SK-N-SH (cell line): ENCODE data around the gene HCN4. TPM values are rescaled to one million over a fixed set of nuclear protein-coding genes. Genes with fewer than 3 reads are reported as not detected.

Source experiments
- CTCF ChIA-PET: fragments of 300-600, 350-600 bp; formaldehyde crosslinking; extraction: SDS; loops from one replicate; lab custom pipeline; 2021; lab: Yijun Ruan, JAX
- POLR2A ChIA-PET: fragments of 350-600 bp; sonication (Branson Sonifier 250); formaldehyde crosslinking; extraction: SDS; loops from one replicate; lab custom pipeline; 2020; ENCODE audit warnings: antibody characterized with exemption, inconsistent platforms; lab: Yijun Ruan, JAX
- DNase-seq: peaks from one replicate; pipeline ENCODE4 v3.0.0; 2012
- H2AFZ ChIP-seq: fragments of 200-600 bp; sonication (generic); 2 replicates; pipeline ENCODE4 v1.8.1; 2016; ENCODE audit warnings: antibody characterized with exemption, mild to moderate bottlenecking, low read depth
- H3F3A ChIP-seq: fragments of 200-600 bp; sonication (generic); replicated peaks from 2 replicates; pipeline ENCODE3; 2016; ENCODE audit warnings: antibody characterized with exemption, mild to moderate bottlenecking; ENCODE audit not compliant: insufficient read depth
- H3K27ac ChIP-seq, 2 experiments: fragments of 200-500 bp in 1 of 2; fragments of 200-600 bp in 1 of 2; sonication (Bioruptor generic) in 1 of 2; sonication (generic), shearing (Covaris generic) in 1 of 2; 2 replicates each; pipeline versions ENCODE4 v1.5.1 to v1.6.1; 2014 to 2016; ENCODE audit warnings: low read depth in 2 of 2, inconsistent platforms in 1 of 2, low read length in 1 of 2, mild to moderate bottlenecking in 1 of 2, mixed read lengths in 1 of 2
- H3K27me3 ChIP-seq: fragments of 200-600 bp; sonication (generic), shearing (Covaris generic); 2 replicates; pipeline ENCODE4 v1.6.1; 2016; ENCODE audit warnings: mixed run types; ENCODE audit not compliant: insufficient read depth
- H3K36me3 ChIP-seq, 2 experiments: fragments of 200-500 bp in 1 of 2; fragments of 200-600 bp in 1 of 2; sonication (Bioruptor generic) in 1 of 2; sonication (generic) in 1 of 2; replicated peaks in 1 of 2; 2 replicates each; pipeline versions ENCODE3 to v1.5.1; 2014 to 2016; ENCODE audit warnings: low read length in 1 of 2, mild to moderate bottlenecking in 1 of 2; ENCODE audit not compliant: insufficient read depth in 2 of 2, control insufficient read depth in 1 of 2
- H3K4me1 ChIP-seq, 2 experiments: fragments of 200-500 bp in 1 of 2; fragments of 200-600 bp in 1 of 2; sonication (Bioruptor generic) in 1 of 2; sonication (generic), shearing (Covaris generic) in 1 of 2; 2 replicates each; pipeline versions ENCODE4 v1.5.1 to v1.6.1; 2014 to 2016; ENCODE audit warnings: low read depth in 1 of 2, low read length in 1 of 2, mixed run types in 1 of 2; ENCODE audit not compliant: insufficient read depth in 2 of 2, control insufficient read depth in 1 of 2
- H3K4me2 ChIP-seq: fragments of 200-600 bp; sonication (generic), shearing (Covaris generic); 2 replicates; pipeline ENCODE4 v1.6.1; 2017; ENCODE audit warnings: mixed run types
- H3K4me3 ChIP-seq, 2 experiments: fragments of 200-500 bp in 1 of 2; fragments of 200-600 bp in 1 of 2; sonication (Bioruptor generic) in 1 of 2; sonication (generic), shearing (Covaris generic) in 1 of 2; 2 replicates each; pipeline versions ENCODE4 v1.5.1 to v1.8.1; 2014 to 2016; ENCODE audit warnings: low read depth in 2 of 2, inconsistent platforms in 1 of 2, low read length in 1 of 2, mild to moderate bottlenecking in 1 of 2, mixed read lengths in 1 of 2, moderate library complexity in 1 of 2
- H3K79me2 ChIP-seq: fragments of 200-600 bp; sonication (generic); 2 replicates; pipeline ENCODE4 v1.8.1; 2017; ENCODE audit warnings: mild to moderate bottlenecking; ENCODE audit not compliant: insufficient read depth
- H3K9ac ChIP-seq: fragments of 200-600 bp; sonication (generic); 2 replicates; pipeline ENCODE4 v1.6.1; 2017; ENCODE audit warnings: mixed run types
- H3K9me2 ChIP-seq: fragments of 200-600 bp; sonication (generic); 2 replicates; pipeline ENCODE4 v1.6.1; 2017; ENCODE audit warnings: mixed run types
- H3K9me3 ChIP-seq: fragments of 200-600 bp; sonication (generic); 2 replicates; pipeline ENCODE4 v1.6.1; 2017; ENCODE audit warnings: mixed run types, mild to moderate bottlenecking, moderate library complexity
- H4K20me1 ChIP-seq: fragments of 200-600 bp; sonication (generic); 2 replicates; pipeline ENCODE4 v1.6.1; 2017; ENCODE audit warnings: mild to moderate bottlenecking, mixed run types; ENCODE audit not compliant: insufficient read depth
- GATA2 ChIP-seq: sonication (generic); formaldehyde crosslinking; IDR thresholded peaks from 2 replicates; pipeline ENCODE4 v1.5.0; 2020; ENCODE audit warnings: mild to moderate bottlenecking, missing genetic modification reagents
- MEF2A ChIP-seq: IDR thresholded peaks from 2 replicates; pipeline ENCODE4 v1.4.0; 2012; ENCODE audit warnings: low read depth, borderline replicate concordance
- NFIC ChIP-seq: IDR thresholded peaks from 2 replicates; pipeline ENCODE4 v1.4.0; 2012; ENCODE audit warnings: borderline replicate concordance
- NRF1 ChIP-seq: IDR thresholded peaks from 2 replicates; pipeline ENCODE4 v1.6.1; 2012; ENCODE audit warnings: low read depth, mild to moderate bottlenecking, low read length
- RCOR1 ChIP-seq: fragments of 150-350 bp; IDR thresholded peaks from 2 replicates; pipeline ENCODE4 v1.6.1; 2017; ENCODE audit warnings: antibody characterized with exemption, low read length
- RXRA ChIP-seq: IDR thresholded peaks from 2 replicates; pipeline ENCODE4 v1.4.0; 2012; ENCODE audit warnings: low read depth, mild to moderate bottlenecking, borderline replicate concordance
- SIN3A ChIP-seq: IDR thresholded peaks from 2 replicates; pipeline ENCODE4 v1.6.1; 2012; ENCODE audit warnings: low read depth, mild to moderate bottlenecking, low read length, moderate library complexity, borderline replicate concordance
- WGBS: methylation state at CpG from one replicate; pipeline ENCODE4 v1.1.6; 2017; ENCODE audit warnings: low lambda C conversion rate; 5-methylcytosine and 5-hydroxymethylcytosine counted together
- polyA plus RNA-seq, 3 experiments: library from polyadenylated mRNA; depleted of rRNA; stranded (reverse); fragments of >200 nt; gene quantifications; 2 replicates each; pipeline ENCODE4 v1.2.3, GENCODE V29; 2012
- TF ChIP-seq, protein P1 (sequence below): IDR thresholded peaks from 2 replicates; pipeline ENCODE4; 2012
- TF ChIP-seq, protein P2 (sequence below): IDR thresholded peaks from 2 replicates; pipeline ENCODE4 v1.4.0; 2012; ENCODE audit warnings: low read depth, borderline replicate concordance
- TF ChIP-seq, protein P3 (sequence below): IDR thresholded peaks from 2 replicates; pipeline ENCODE4 v1.6.1; 2012; ENCODE audit warnings: mild to moderate bottlenecking, low read depth, low read length, moderate library complexity
- TF ChIP-seq, protein P4 (sequence below): fragments of 150-350 bp; IDR thresholded peaks from 2 replicates; pipeline ENCODE4 v1.6.1; 2017; ENCODE audit warnings: antibody characterized with exemption, low read length, low read depth, borderline replicate concordance

Gene HCN4
- polyA plus RNA-seq, 1 of the 3 experiments (the other 2 are of a cell fraction): not detected

DNA sequence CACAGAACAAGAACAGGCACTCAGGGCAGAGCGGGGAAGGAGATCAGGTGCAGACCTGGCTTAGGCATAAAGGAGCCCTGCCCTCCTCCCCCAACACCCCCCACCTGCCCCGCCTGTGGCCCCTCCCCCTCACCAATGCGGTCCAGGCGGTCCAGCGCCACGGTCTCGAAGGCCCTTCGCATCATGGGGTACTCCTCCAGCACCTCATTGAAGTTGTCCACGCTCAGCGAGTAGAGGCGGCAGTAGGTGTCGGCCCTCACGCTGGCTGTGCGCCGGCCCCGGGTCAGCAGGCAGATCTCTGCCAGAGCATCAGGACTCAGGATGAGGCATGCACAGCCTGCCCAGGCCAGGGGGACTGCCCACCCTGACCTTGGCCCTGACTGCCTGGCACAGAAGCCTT lies 44.8 kb downstream of the HCN4 start:
- WGBS: 86% methylated on average over 5 of the region's 16 CpGs
- ChIA-PET POLR2A (no interaction called here), CTCF (no interaction called here)
- Histone ChIP-seq H4K20me1 (no peaks in the 10 kb centered on the region), H3K27ac (no peak overlapping the region), H2AFZ (no peak overlapping the region), H3K27me3 (no peaks in the 10 kb centered on the region), H3K4me3 (no peak overlapping the region), H3K9me3 (no peaks in the 10 kb centered on the region), H3K4me1 (no peaks in the 10 kb centered on the region; a peak in 1 of 4 replicates), H3K9me2 (no peaks in the 10 kb centered on the region), H3K79me2 (no peaks in the 10 kb centered on the region), H3K4me2 (no peak overlapping the region), H3K36me3 (no peaks in the 10 kb centered on the region), H3F3A (no peaks in the 10 kb centered on the region), H3K9ac (no peak overlapping the region)
- no peak for DNase-seq
- no peak for TF ChIP-seq RCOR1
- TF ChIP-seq, protein P1, sequence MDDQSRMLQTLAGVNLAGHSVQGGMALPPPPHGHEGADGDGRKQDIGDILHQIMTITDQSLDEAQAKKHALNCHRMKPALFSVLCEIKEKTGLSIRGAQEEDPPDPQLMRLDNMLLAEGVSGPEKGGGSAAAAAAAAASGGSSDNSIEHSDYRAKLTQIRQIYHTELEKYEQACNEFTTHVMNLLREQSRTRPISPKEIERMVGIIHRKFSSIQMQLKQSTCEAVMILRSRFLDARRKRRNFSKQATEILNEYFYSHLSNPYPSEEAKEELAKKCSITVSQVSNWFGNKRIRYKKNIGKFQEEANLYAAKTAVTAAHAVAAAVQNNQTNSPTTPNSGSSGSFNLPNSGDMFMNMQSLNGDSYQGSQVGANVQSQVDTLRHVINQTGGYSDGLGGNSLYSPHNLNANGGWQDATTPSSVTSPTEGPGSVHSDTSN: no peak
- TF ChIP-seq, protein P2, sequence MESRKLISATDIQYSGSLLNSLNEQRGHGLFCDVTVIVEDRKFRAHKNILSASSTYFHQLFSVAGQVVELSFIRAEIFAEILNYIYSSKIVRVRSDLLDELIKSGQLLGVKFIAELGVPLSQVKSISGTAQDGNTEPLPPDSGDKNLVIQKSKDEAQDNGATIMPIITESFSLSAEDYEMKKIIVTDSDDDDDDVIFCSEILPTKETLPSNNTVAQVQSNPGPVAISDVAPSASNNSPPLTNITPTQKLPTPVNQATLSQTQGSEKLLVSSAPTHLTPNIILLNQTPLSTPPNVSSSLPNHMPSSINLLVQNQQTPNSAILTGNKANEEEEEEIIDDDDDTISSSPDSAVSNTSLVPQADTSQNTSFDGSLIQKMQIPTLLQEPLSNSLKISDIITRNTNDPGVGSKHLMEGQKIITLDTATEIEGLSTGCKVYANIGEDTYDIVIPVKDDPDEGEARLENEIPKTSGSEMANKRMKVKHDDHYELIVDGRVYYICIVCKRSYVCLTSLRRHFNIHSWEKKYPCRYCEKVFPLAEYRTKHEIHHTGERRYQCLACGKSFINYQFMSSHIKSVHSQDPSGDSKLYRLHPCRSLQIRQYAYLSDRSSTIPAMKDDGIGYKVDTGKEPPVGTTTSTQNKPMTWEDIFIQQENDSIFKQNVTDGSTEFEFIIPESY: no peak
- TF ChIP-seq NRF1: no peak
- no peak for TF ChIP-seq RXRA
- TF ChIP-seq, protein P3, sequence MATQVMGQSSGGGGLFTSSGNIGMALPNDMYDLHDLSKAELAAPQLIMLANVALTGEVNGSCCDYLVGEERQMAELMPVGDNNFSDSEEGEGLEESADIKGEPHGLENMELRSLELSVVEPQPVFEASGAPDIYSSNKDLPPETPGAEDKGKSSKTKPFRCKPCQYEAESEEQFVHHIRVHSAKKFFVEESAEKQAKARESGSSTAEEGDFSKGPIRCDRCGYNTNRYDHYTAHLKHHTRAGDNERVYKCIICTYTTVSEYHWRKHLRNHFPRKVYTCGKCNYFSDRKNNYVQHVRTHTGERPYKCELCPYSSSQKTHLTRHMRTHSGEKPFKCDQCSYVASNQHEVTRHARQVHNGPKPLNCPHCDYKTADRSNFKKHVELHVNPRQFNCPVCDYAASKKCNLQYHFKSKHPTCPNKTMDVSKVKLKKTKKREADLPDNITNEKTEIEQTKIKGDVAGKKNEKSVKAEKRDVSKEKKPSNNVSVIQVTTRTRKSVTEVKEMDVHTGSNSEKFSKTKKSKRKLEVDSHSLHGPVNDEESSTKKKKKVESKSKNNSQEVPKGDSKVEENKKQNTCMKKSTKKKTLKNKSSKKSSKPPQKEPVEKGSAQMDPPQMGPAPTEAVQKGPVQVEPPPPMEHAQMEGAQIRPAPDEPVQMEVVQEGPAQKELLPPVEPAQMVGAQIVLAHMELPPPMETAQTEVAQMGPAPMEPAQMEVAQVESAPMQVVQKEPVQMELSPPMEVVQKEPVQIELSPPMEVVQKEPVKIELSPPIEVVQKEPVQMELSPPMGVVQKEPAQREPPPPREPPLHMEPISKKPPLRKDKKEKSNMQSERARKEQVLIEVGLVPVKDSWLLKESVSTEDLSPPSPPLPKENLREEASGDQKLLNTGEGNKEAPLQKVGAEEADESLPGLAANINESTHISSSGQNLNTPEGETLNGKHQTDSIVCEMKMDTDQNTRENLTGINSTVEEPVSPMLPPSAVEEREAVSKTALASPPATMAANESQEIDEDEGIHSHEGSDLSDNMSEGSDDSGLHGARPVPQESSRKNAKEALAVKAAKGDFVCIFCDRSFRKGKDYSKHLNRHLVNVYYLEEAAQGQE: no peak
- no peak for TF ChIP-seq SIN3A
- TF ChIP-seq MEF2A: no peak
- TF ChIP-seq GATA2: no peak
- TF ChIP-seq NFIC: no peak
- TF ChIP-seq, protein P4, sequence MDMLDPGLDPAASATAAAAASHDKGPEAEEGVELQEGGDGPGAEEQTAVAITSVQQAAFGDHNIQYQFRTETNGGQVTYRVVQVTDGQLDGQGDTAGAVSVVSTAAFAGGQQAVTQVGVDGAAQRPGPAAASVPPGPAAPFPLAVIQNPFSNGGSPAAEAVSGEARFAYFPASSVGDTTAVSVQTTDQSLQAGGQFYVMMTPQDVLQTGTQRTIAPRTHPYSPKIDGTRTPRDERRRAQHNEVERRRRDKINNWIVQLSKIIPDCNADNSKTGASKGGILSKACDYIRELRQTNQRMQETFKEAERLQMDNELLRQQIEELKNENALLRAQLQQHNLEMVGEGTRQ: no peak
